ENCODE data around the gene IGSF9. TPM values are rescaled to one million over a fixed set of nuclear protein-coding genes. Genes with fewer than 3 reads are reported as not detected.

IGSF9 gene
- total RNA-seq, 2 donors from 2014 or later: 0.99 TPM; not detected in 1

DNA sequence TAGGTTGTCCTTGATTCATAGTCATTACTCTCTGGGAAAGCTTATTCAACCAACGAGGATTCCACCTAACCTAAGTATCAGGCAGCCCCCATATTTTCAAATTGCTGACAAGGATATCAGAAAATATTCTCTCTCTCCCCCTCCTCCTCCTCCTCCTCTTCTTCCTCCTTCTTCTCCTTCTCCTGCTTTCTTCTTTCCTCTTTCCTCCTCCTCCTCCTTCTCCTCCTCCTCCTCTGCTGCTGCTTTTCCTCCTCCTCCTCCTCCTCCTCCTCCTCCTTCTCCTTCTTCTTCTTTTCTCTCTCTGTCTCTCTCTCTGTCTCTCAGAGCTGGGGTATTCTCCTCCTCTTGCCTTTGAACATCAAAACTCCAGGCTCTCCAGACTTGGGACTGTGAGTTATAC lies 2.5 kb upstream of the IGSF9 start:
- H3K27me3 ChIP-seq (replicated peaks; ENCODE audit: insufficient read depth): no peaks in the 10 kb centered on the region
- H3K36me3 ChIP-seq: no peaks in the 10 kb centered on the region
- ATAC-seq (ENCODE audit: insufficient number of reproducible peaks, low FRiP score, low read depth): no peak
- no peaks in the 10 kb centered on the region for H3K9me3 ChIP-seq
- TF ChIP-seq, protein P1, sequence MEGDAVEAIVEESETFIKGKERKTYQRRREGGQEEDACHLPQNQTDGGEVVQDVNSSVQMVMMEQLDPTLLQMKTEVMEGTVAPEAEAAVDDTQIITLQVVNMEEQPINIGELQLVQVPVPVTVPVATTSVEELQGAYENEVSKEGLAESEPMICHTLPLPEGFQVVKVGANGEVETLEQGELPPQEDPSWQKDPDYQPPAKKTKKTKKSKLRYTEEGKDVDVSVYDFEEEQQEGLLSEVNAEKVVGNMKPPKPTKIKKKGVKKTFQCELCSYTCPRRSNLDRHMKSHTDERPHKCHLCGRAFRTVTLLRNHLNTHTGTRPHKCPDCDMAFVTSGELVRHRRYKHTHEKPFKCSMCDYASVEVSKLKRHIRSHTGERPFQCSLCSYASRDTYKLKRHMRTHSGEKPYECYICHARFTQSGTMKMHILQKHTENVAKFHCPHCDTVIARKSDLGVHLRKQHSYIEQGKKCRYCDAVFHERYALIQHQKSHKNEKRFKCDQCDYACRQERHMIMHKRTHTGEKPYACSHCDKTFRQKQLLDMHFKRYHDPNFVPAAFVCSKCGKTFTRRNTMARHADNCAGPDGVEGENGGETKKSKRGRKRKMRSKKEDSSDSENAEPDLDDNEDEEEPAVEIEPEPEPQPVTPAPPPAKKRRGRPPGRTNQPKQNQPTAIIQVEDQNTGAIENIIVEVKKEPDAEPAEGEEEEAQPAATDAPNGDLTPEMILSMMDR (IDR thresholded peaks at IDR 0.05): no peak
- DNase-seq (ENCODE audit: low spot score): no peak
- peaks cover 10 to 14% of the 10 kb centered on the region in 2 donors for H3K4me1 ChIP-seq (ENCODE audit: control insufficient read depth in 1 of 2, low read depth in 2 of 2)
- H3K27ac ChIP-seq: no peak overlapping the region
- no peak overlapping the region for H3K4me3 ChIP-seq

DNA sequence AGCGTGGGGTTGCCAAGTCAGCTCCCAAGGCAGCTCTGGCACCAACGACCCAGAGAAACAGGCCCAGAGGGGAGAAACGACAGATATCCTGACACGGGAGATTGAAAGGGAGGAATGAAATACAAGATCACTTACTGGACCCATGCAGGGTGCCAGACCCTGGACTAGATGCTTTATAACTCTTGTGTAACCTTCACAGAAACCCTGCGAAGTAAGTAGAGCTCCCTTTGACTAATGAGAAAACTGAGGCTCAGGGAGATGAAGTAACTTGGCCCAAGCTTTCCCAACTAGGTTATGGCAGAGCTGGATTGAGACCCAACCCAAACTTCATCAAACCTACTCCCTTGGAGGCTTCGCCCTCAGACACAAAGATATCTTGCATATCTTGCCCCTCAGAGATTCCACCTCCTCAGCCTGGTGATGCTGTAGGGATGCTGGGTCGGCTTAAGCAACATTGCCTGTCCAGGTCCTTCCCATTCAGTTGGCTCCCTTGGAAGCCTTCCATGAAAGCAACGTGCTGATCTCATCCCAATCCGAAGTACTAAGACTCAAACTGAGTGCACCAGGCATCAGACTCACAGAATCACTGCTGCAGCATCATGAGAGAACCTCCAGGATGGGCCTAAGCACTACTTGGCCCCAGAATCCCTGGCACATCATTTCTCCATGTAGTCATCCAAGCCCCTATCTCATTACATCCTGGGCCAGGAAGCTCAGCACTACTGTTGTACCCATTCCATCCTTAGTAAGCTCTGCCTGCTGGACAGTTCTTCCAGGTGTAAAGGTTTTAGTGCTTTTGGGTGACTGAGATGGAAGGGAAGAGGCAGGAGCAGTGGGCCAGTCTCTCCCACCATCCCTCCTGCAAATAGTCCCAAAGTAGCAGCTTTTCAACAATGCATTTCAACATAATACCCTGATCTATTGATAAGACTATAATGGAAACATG lies 1.1 kb upstream of the IGSF9 start:
- ATAC-seq (ENCODE audit: insufficient number of reproducible peaks, low FRiP score, low read depth) (no peak), DNase-seq (ENCODE audit: low spot score) (no peak)
- Histone ChIP-seq H3K9me3 (no peaks in the 10 kb centered on the region), H3K27me3 (replicated peaks; ENCODE audit: insufficient read depth) (no peaks in the 10 kb centered on the region), H3K4me3 (peak overlapping the region; percentile 77), H3K27ac (no peak overlapping the region), H3K4me1 (ENCODE audit: control insufficient read depth in 1 of 2, low read depth in 2 of 2) (peaks cover 10 to 14% of the 10 kb centered on the region in 2 donors), H3K36me3 (no peaks in the 10 kb centered on the region)
- TF ChIP-seq, protein P1 (IDR thresholded peaks at IDR 0.05): no peak

DNA sequence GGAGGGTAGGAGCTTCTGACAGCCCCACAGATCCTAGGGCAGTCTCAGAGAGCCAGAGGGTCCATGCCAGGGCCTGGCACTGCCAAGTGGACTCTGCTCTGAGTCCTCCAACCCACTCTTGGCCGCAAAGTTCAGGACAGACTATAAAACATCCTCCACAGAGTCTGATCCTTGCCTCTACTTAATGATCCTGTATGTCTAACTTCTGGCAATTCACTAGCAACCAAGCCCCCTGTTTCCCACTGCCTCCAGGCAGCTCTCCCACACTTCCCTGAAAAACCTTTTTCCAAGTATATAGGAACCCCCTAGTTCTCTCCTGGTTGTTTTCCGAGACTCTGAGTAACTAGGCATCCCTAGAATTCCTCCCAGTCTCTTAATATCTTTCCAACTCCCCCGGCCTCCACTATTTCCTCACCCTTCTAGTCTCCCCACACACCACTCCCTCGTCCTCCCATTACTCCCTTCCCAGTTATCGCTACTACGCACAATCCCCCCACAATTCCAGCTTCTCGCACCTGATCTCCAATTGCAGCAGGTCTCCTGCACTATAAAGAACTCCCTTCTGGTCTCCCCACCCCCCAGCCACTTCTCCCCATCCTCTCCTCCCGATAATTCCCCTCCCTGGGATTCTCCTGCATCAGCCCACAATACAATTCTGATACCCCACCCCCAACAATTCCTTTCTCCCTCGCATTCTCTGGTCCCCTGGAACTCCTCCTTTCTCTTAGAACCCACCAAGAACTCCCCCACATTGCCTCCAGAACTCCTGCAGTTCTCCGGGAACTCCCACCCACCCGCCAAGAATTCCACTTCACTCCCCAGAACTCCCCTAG lies 574 bp downstream of the IGSF9 start:
- H3K4me1 ChIP-seq (ENCODE audit: control insufficient read depth in 1 of 2, low read depth in 2 of 2): peaks cover 10 to 14% of the 10 kb centered on the region in 2 donors
- TF ChIP-seq, protein P1 (IDR thresholded peaks at IDR 0.05): no peak
- no peaks in the 10 kb centered on the region for H3K9me3 ChIP-seq
- H3K4me3 ChIP-seq: peak overlapping the region; percentile 77
- no peaks in the 10 kb centered on the region for H3K36me3 ChIP-seq
- ATAC-seq (ENCODE audit: insufficient number of reproducible peaks, low FRiP score, low read depth) (no peak), DNase-seq (ENCODE audit: low spot score) (no peak)
- H3K27ac ChIP-seq: no peak overlapping the region
- H3K27me3 ChIP-seq (replicated peaks; ENCODE audit: insufficient read depth): no peaks in the 10 kb centered on the region

DNA sequence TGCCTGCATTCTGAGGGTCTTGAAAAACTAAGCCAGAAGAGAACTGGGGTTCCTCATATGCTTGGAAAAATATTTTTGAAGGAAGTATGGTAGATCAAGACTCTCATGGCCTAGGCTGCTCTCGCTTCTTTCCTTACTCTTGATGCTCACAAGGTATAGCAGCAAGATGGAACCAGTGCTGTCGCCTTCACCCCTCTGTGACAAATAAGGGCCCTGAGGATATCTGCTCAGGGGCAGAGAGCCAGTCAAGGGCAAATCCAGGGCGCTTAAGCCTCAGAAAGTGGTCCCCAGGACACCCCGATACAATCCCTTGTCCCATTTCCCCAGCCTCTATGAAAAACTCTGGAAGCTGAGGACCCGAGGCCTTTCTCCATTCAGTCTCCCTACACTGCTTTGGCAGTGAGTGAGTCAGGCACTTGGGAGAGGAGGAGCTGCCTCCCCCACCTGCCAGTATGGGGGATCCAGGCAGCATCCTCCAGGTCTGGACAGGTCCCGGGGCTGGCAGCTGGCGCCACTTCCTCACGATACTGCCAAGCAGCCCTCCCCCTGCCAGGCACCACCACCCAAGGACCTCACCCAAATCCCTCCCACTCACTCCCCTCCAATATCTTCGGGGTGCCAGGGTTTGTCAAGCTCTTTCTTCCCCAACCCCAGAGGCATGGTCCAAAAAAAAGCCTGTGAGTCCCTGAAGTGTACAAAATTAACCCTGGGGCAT lies 1.3 kb downstream of the IGSF9 start:
- no peak overlapping the region for H3K27ac ChIP-seq
- no peak for ATAC-seq (ENCODE audit: insufficient number of reproducible peaks, low FRiP score, low read depth)

More for the DNA sequence above, 1.3 kb downstream of the IGSF9 start:
- Histone ChIP-seq H3K27me3 (replicated peaks; ENCODE audit: insufficient read depth) (no peaks in the 10 kb centered on the region), H3K4me3 (no peak overlapping the region), H3K36me3 (no peaks in the 10 kb centered on the region), H3K9me3 (no peaks in the 10 kb centered on the region), H3K4me1 (ENCODE audit: control insufficient read depth in 1 of 2, low read depth in 2 of 2) (peaks cover 10 to 14% of the 10 kb centered on the region in 2 donors)
- TF ChIP-seq, protein P1 (IDR thresholded peaks at IDR 0.05): no peak
- no peak for DNase-seq (ENCODE audit: low spot score)
